GM12891 (cell line): ENCODE measurements around the gene KATNIP.
"Not testable (repeated sequence)": the region's sequence is repeated elsewhere in the genome, so short reads cannot be mapped to it uniquely, and the experiment has no call there.

Source experiments
- POLR2A ChIP-seq: IDR thresholded peaks from 2 replicates; pipeline ENCODE4 v1.6.1; 2011; ENCODE audit warnings: low read depth, low read length, control low read depth
- POLR2AphosphoS5 ChIP-seq: IDR thresholded peaks from 2 replicates; pipeline ENCODE4 v1.6.1; 2011; ENCODE audit warnings: low read depth, low read length, control low read depth

GRCh38 chr16:27570986-27571385, 21.0 kb downstream of the KATNIP start:
- not testable (repeated sequence) for TF ChIP-seq POLR2A, POLR2AphosphoS5
